H9 (cell line): ENCODE measurements around the gene FBXO41. TPM values are rescaled to one million over a fixed set of nuclear protein-coding genes. Genes with fewer than 3 reads are reported as not detected.

Experiments
- DNase-seq: peaks from one replicate; pipeline ENCODE4 v3.0.0-alpha.2; 2017
- H2AFZ ChIP-seq: one replicate; pipeline ENCODE4 v1.6.1; 2013; ENCODE audit warnings: mild to moderate bottlenecking, low read length, control low read depth, moderate library complexity
- H2AK5ac ChIP-seq: 2 replicates; pipeline ENCODE4 v1.6.1; 2013; ENCODE audit warnings: low read length, control low read depth, mixed read lengths; ENCODE audit not compliant: insufficient read length
- H2BK120ac ChIP-seq: one replicate; pipeline ENCODE4 v1.6.1; 2013; ENCODE audit warnings: low read depth, mild to moderate bottlenecking, low read length, control low read depth, inconsistent platforms; ENCODE audit not compliant: poor library complexity, severe bottlenecking
- H2BK12ac ChIP-seq: 2 replicates; pipeline ENCODE4 v1.6.1; 2013; ENCODE audit warnings: low read length, control low read depth, mixed read lengths, low read depth; ENCODE audit not compliant: insufficient read length
- H2BK15ac ChIP-seq: 2 replicates; pipeline ENCODE4 v1.6.1; 2013; ENCODE audit warnings: low read depth, low read length, control low read depth
- H2BK20ac ChIP-seq: one replicate; pipeline ENCODE4 v1.6.1; 2013; ENCODE audit warnings: low read depth, mild to moderate bottlenecking, low read length, control low read depth, inconsistent platforms; ENCODE audit not compliant: poor library complexity, severe bottlenecking
- H2BK5ac ChIP-seq: 2 replicates; pipeline ENCODE4 v1.6.1; 2013; ENCODE audit warnings: low read length, control low read depth, mixed read lengths; ENCODE audit not compliant: insufficient read length
- H3K14ac ChIP-seq: 2 replicates; pipeline ENCODE4 v1.6.1; 2013; ENCODE audit warnings: low read length, control low read depth; ENCODE audit not compliant: insufficient read depth
- H3K18ac ChIP-seq: 2 replicates; pipeline ENCODE4 v1.6.1; 2013; ENCODE audit warnings: low read depth, mild to moderate bottlenecking, mixed read lengths, low read length, control low read depth; ENCODE audit not compliant: insufficient read length
- H3K23ac ChIP-seq: 2 replicates; pipeline ENCODE4 v1.6.1; 2013; ENCODE audit warnings: low read length, control low read depth, mixed read lengths, low read depth; ENCODE audit not compliant: insufficient read length
- H3K23me2 ChIP-seq: 2 replicates; pipeline ENCODE4 v1.6.1; 2013; ENCODE audit warnings: low read depth, mild to moderate bottlenecking, mixed read lengths, low read length, control low read depth; ENCODE audit not compliant: insufficient read length, poor library complexity, severe bottlenecking
- H3K27ac ChIP-seq: 2 replicates; pipeline ENCODE4 v1.5.1; 2013; ENCODE audit warnings: low read length, control low read depth, mixed read lengths, low read depth; ENCODE audit not compliant: insufficient read length
- H3K27me3 ChIP-seq: 2 replicates; pipeline ENCODE4 v1.6.1; 2013; ENCODE audit warnings: low read length, control low read depth, inconsistent platforms; ENCODE audit not compliant: insufficient read depth
- H3K4ac ChIP-seq: 2 replicates; pipeline ENCODE4 v1.6.1; 2013; ENCODE audit warnings: low read depth, mild to moderate bottlenecking, control low read depth, inconsistent platforms, low read length, moderate library complexity
- H3K4me1 ChIP-seq: 2 replicates; pipeline ENCODE4 v1.6.1; 2013; ENCODE audit warnings: low read length, control low read depth, inconsistent platforms; ENCODE audit not compliant: insufficient read depth
- H3K4me2 ChIP-seq: 2 replicates; pipeline ENCODE4 v1.6.1; 2013; ENCODE audit warnings: low read length, control low read depth, mixed read lengths; ENCODE audit not compliant: insufficient read length, insufficient read depth
- H3K56ac ChIP-seq: 2 replicates; pipeline ENCODE4 v1.6.1; 2013; ENCODE audit warnings: low read depth, mild to moderate bottlenecking, mixed read lengths, low read length, control low read depth; ENCODE audit not compliant: insufficient read length
- H3K79me1 ChIP-seq: 2 replicates; pipeline ENCODE4 v1.6.1; 2013; ENCODE audit warnings: low read depth, mild to moderate bottlenecking, moderate library complexity, low read length, control low read depth, inconsistent platforms; ENCODE audit not compliant: insufficient read depth, poor library complexity, severe bottlenecking
- H3K79me2 ChIP-seq: 2 replicates; pipeline ENCODE4 v1.6.1; 2013; ENCODE audit warnings: low read length, control low read depth, inconsistent platforms; ENCODE audit not compliant: insufficient read depth
- H3K9ac ChIP-seq: 2 replicates; pipeline ENCODE4 v1.6.1; 2013; ENCODE audit warnings: low read length, control low read depth, mixed read lengths; ENCODE audit not compliant: insufficient read length; ENCODE audit errors: extremely low read depth
- H3K9me3 ChIP-seq: one replicate; pipeline ENCODE4 v1.6.1; 2013; ENCODE audit warnings: low read depth, low read length, inconsistent platforms; ENCODE audit not compliant: control insufficient read depth
- H3T11ph ChIP-seq: one replicate; pipeline ENCODE4 v1.6.1; 2013; ENCODE audit warnings: mild to moderate bottlenecking, low read length, control low read depth, inconsistent platforms
- H4K20me1 ChIP-seq: one replicate; pipeline ENCODE4 v1.6.1; 2013; ENCODE audit not compliant: control insufficient read depth, insufficient read length, insufficient read depth
- H4K5ac ChIP-seq: 2 replicates; pipeline ENCODE4 v1.6.1; 2013; ENCODE audit warnings: low read depth, mild to moderate bottlenecking, mixed read lengths, low read length, control low read depth; ENCODE audit not compliant: insufficient read length
- H4K8ac ChIP-seq: replicated peaks from 2 replicates; pipeline ENCODE4 v1.6.1; 2013; ENCODE audit warnings: low read length, control low read depth, mixed read lengths, low read depth; ENCODE audit not compliant: insufficient read length
- H4K91ac ChIP-seq: 2 replicates; pipeline ENCODE4 v1.6.1; 2013; ENCODE audit warnings: low read depth, mild to moderate bottlenecking, moderate library complexity, mixed read lengths, low read length, control low read depth; ENCODE audit not compliant: insufficient read length
- H3K27ac Mint-ChIP-seq, 3 experiments: 2 replicates in 2 of 3; 3 replicates in 1 of 3; pipeline ENCODE4 v1.8.0; 2020 to 2021; ENCODE audit warnings: mixed read lengths in 3 of 3, mild to moderate bottlenecking in 1 of 3, moderate library complexity in 1 of 3
- H3K27me3 Mint-ChIP-seq: 2 replicates; pipeline ENCODE4 v1.8.0; 2021; ENCODE audit warnings: low read depth, mild to moderate bottlenecking, moderate library complexity, mixed read lengths
- H3K36me3 Mint-ChIP-seq, 3 experiments: 2 replicates in 2 of 3; 3 replicates in 1 of 3; pipeline ENCODE4 v1.8.0; 2020 to 2021; ENCODE audit warnings: low read depth in 3 of 3, mixed read lengths in 3 of 3; ENCODE audit not compliant: insufficient read depth in 1 of 3
- H3K4me1 Mint-ChIP-seq, 2 experiments: 2 replicates each; pipeline ENCODE4 v1.8.0; 2020; ENCODE audit warnings: mixed read lengths in 2 of 2
- H3K4me3 Mint-ChIP-seq, 2 experiments: 2 replicates in 1 of 2; 3 replicates in 1 of 2; pipeline ENCODE4 v1.8.0; 2020 to 2021; ENCODE audit warnings: mild to moderate bottlenecking in 2 of 2, mixed read lengths in 2 of 2, moderate library complexity in 1 of 2
- H3K9me3 Mint-ChIP-seq, 2 experiments: 2 replicates in 1 of 2; 3 replicates in 1 of 2; pipeline ENCODE4 v1.8.0; 2020; ENCODE audit warnings: mild to moderate bottlenecking in 2 of 2, mixed read lengths in 2 of 2, moderate library complexity in 1 of 2
- CTCF ChIP-seq: fragments of 200-600 bp; sonication (generic); conservative IDR thresholded peaks from 3 replicates; pipeline ENCODE4 v1.8.0; 2021; ENCODE audit warnings: antibody characterized with exemption, mild to moderate bottlenecking
- WGBS: extraction: QIAGEN DNeasy Blood & Tissue Kit; methylation state at CpG from one replicate; pipeline ENCODE4 v1.1.7; 2013; ENCODE audit warnings: missing lambda C conversion rate, low lambda C conversion rate, mixed read lengths; ENCODE audit not compliant: insufficient read length; ENCODE audit errors: extremely low coverage; 5-methylcytosine and 5-hydroxymethylcytosine counted together
- total RNA-seq: library from RNA; stranded (reverse); gene quantifications from 2 replicates; pipeline ENCODE4 v1.2.1, GENCODE V29; 2021

FBXO41 gene
- total RNA-seq, 1 experiment from 2014 or later = 16.2 TPM

GRCh38 chr2:73253400-73253799 is 30.9 kb downstream of the FBXO41 start:
- no CpG with 5 or more reads among the region's 2 CpGs for WGBS
- Histone ChIP-seq H3K79me2 (no peaks in the 10 kb centered on the region), H3T11ph (no peak overlapping the region), H2BK120ac (no peak overlapping the region), H3K79me1 (no peaks in the 10 kb centered on the region), H3K23ac (no peak overlapping the region), H2AK5ac (no peak overlapping the region), H2BK15ac (no peak overlapping the region), H3K4ac (no peak overlapping the region), H2BK20ac (no peak overlapping the region), H3K27me3 (no peaks in the 10 kb centered on the region), H4K20me1 (no peaks in the 10 kb centered on the region), H3K18ac (no peak overlapping the region), H4K91ac (no peak overlapping the region), H3K4me1 (no peaks in the 10 kb centered on the region), H2BK5ac (no peak overlapping the region), H3K14ac (no peak overlapping the region), H4K8ac (no peak overlapping the region), H3K27ac (no peak overlapping the region), H2BK12ac (no peak overlapping the region), H3K9me3 (no peaks in the 10 kb centered on the region), H3K56ac (no peak overlapping the region), H3K23me2 (no peaks in the 10 kb centered on the region), H2AFZ (no peak overlapping the region), H3K4me2 (no peak overlapping the region), H4K5ac (no peak overlapping the region), H3K9ac (no peak overlapping the region)
- no peak for TF ChIP-seq CTCF
- peaks cover 38 to 65% (median 48%) of the 10 kb centered on the region in 3 experiments for H3K36me3 Mint-ChIP-seq
- peaks cover 10 to 16% of the 10 kb centered on the region in 2 experiments for H3K4me1 Mint-ChIP-seq
- H3K9me3 Mint-ChIP-seq = no peaks in the 10 kb centered on the region; a peak in 1 of 5 replicates
- H3K27me3 Mint-ChIP-seq = no peaks in the 10 kb centered on the region
- no peak for DNase-seq
- no peak overlapping the region for H3K27ac Mint-ChIP-seq
- H3K4me3 Mint-ChIP-seq = no peak overlapping the region
